GM12878 (cell line): ENCODE measurements around the gene COL25A1. TPM values are rescaled to one million over a fixed set of nuclear protein-coding genes. Genes with fewer than 3 reads are reported as not detected.

ENCODE experiments used
- ATAC-seq: fragments of 200-7000 bp; cut with Tn5 transposase; 3 replicates; pipeline ENCODE4 v1.9.1; 2020; ENCODE audit warnings: mild to moderate bottlenecking, moderate library complexity
- BruUV-seq: library from RNA; stranded (reverse); fragments of 400-500 nt; replicated peaks from 2 replicates; lab custom pipeline; 2021; lab: Mats Ljungman, UMichigan
- CTCF ChIA-PET: fragments of 300-600 bp; sonication (Branson Sonifier 250); formaldehyde crosslinking; extraction: SDS; loops from one replicate; lab custom pipeline; 2021; ENCODE audit warnings: inconsistent platforms; lab: Yijun Ruan, JAX
- POLR2A ChIA-PET: fragments of 350-600 bp; formaldehyde crosslinking; extraction: SDS; loops from one replicate; lab custom pipeline; 2021; ENCODE audit warnings: inconsistent platforms; lab: Charles Lee
- RAD21 ChIA-PET: fragments of 300-600 bp; sonication (Branson Sonifier 250); formaldehyde crosslinking; loops from one replicate; lab custom pipeline; 2023; ENCODE audit warnings: antibody characterized with exemption; ENCODE audit not compliant: unreplicated experiment; lab: Charles Lee
- SMC1A ChIA-PET: fragments of 300-600 bp; sonication (Branson Sonifier 250); formaldehyde crosslinking; loops from one replicate; lab custom pipeline; 2023; ENCODE audit not compliant: unreplicated experiment, uncharacterized antibody; lab: Charles Lee
- DNase-seq: peaks from one replicate; pipeline ENCODE4 v3.0.0-alpha.2; 2011; ENCODE audit warnings: low read depth, low spot score
- FAIRE-seq: peaks from 3 replicates; lab custom pipeline; 2011; peaks lifted over from hg19 to GRCh38; lab: Jason Lieb, UNC
- H2AFZ ChIP-seq: 2 replicates; pipeline ENCODE4 v1.6.0; 2011; ENCODE audit warnings: low read depth, low read length, control low read depth; ENCODE audit not compliant: control insufficient read depth
- H3K27ac ChIP-seq: 2 replicates; pipeline ENCODE4 v1.5.1; 2011; ENCODE audit warnings: control low read depth; ENCODE audit not compliant: control insufficient read depth, insufficient read depth
- H3K27me3 ChIP-seq, 2 experiments: replicated peaks in 1 of 2; 2 replicates each; pipeline versions ENCODE4 v1.6.0 to v1.6.1; 2011; ENCODE audit warnings: low read length in 1 of 2; ENCODE audit not compliant: control insufficient read depth in 2 of 2, insufficient read depth in 2 of 2
- H3K36me3 ChIP-seq, 2 experiments: 2 replicates each; pipeline ENCODE4 v1.5.1; 2011; ENCODE audit warnings: low read length in 1 of 2; ENCODE audit not compliant: control insufficient read depth in 2 of 2, insufficient read depth in 2 of 2
- H3K4me1 ChIP-seq: 2 replicates; pipeline ENCODE4 v1.6.1; 2011; ENCODE audit warnings: mild to moderate bottlenecking, low read length, moderate library complexity, mixed read lengths; ENCODE audit not compliant: control insufficient read depth, insufficient read depth
- H3K4me2 ChIP-seq: 2 replicates; pipeline ENCODE4 v1.6.0; 2011; ENCODE audit warnings: control low read depth; ENCODE audit not compliant: control insufficient read depth, insufficient read depth
- H3K4me3 ChIP-seq: fragments of 200-600 bp; sonication (generic); 2 replicates; pipeline ENCODE4 v1.5.1; 2016
- H3K79me2 ChIP-seq: 2 replicates; pipeline ENCODE4 v1.6.0; 2011; ENCODE audit warnings: low read length; ENCODE audit not compliant: control insufficient read depth, insufficient read depth
- H3K9ac ChIP-seq: 2 replicates; pipeline ENCODE4 v1.8.0; 2011; ENCODE audit warnings: low read length, control low read depth, mixed read lengths; ENCODE audit not compliant: control insufficient read depth, insufficient read depth
- H3K9me3 ChIP-seq: replicated peaks from 3 replicates; pipeline ENCODE4 v1.5.1; 2011; ENCODE audit warnings: mild to moderate bottlenecking, low read length; ENCODE audit not compliant: control insufficient read depth, insufficient read depth
- H4K20me1 ChIP-seq: 2 replicates; pipeline ENCODE4 v1.6.0; 2011; ENCODE audit not compliant: control insufficient read depth, insufficient read depth
- ATF3 ChIP-seq: IDR thresholded peaks from 2 replicates; pipeline ENCODE4 v1.6.1; 2011; ENCODE audit warnings: low read depth, mild to moderate bottlenecking, low read length, moderate library complexity, borderline replicate concordance; ENCODE audit errors: extremely low read depth
- EP300 ChIP-seq, 2 experiments: fragments of 150-350 bp in 1 of 2; IDR thresholded peaks; 2 replicates each; pipeline ENCODE4 v1.6.1; 2011 to 2012; ENCODE audit warnings: low read depth in 2 of 2, low read length in 2 of 2, borderline replicate concordance in 1 of 2, improper control_type of control experiment in 1 of 2, inconsistent platforms in 1 of 2; ENCODE audit not compliant: control insufficient read depth in 1 of 2
- GABPA ChIP-seq: IDR thresholded peaks from 2 replicates; pipeline ENCODE4 v1.6.1; 2014; ENCODE audit warnings: antibody characterized with exemption, low read depth, mild to moderate bottlenecking, inconsistent platforms
- IKZF2 ChIP-seq, 2 experiments: fragments of 450-650 bp; IDR thresholded peaks; 2 replicates each; pipeline ENCODE4 v1.6.1; 2017; ENCODE audit warnings: mild to moderate bottlenecking in 2 of 2, moderate library complexity in 2 of 2
- IRF5 ChIP-seq: fragments of 450-650 bp; IDR thresholded peaks from 2 replicates; pipeline ENCODE4 v1.6.1; 2017; ENCODE audit warnings: borderline replicate concordance
- MAX ChIP-seq: IDR thresholded peaks from 2 replicates; pipeline ENCODE4 v1.6.1; 2012; ENCODE audit warnings: low read depth, low read length, improper control_type of control experiment
- PRDM15 ChIP-seq: fragments of 450-650 bp; formaldehyde crosslinking; IDR thresholded peaks from 2 replicates; pipeline ENCODE4 v1.4.0; 2020; ENCODE audit warnings: mild to moderate bottlenecking, moderate library complexity
- SKIL ChIP-seq: fragments of 450-650 bp; IDR thresholded peaks from 2 replicates; pipeline ENCODE4 v1.6.1; 2017; ENCODE audit warnings: mild to moderate bottlenecking, low read depth, inconsistent platforms; ENCODE audit not compliant: poor library complexity, severe bottlenecking
- STAT1 ChIP-seq: fragments of 450-650 bp; conservative IDR thresholded peaks from 2 replicates; pipeline ENCODE4 v1.6.1; 2014; ENCODE audit warnings: antibody characterized with exemption, mild to moderate bottlenecking
- ZBED1 ChIP-seq: IDR thresholded peaks from 2 replicates; pipeline ENCODE4 v1.6.1; 2016; ENCODE audit warnings: borderline replicate concordance
- WGBS: methylation state at CpG from one replicate; pipeline ENCODE4 v1.1.6; 2016; ENCODE audit warnings: low lambda C conversion rate; ENCODE audit not compliant: insufficient replicate concordance, insufficient coverage; ENCODE audit errors: missing lambda C conversion rate; 5-methylcytosine and 5-hydroxymethylcytosine counted together
- in situ Hi-C: fragments of 300-500 bp; cut with MboI; formaldehyde crosslinking; loops from 9 replicates; pipeline ENCODE4 v1.14.3; 2018; ENCODE audit warnings: mixed read lengths
- intact Hi-C: fragments of 100-400 bp; cut with micrococcal nuclease; formaldehyde crosslinking; loops from one replicate; pipeline ENCODE4 v1.14.2; 2022; ENCODE audit not compliant: unreplicated experiment
- polyA plus RNA-seq, 11 experiments: library from polyadenylated mRNA; depleted of rRNA in 4 of 11; unstranded in 6 of 11; stranded (reverse) in 5 of 11; fragments of >200 nt; fragmentation: Nextera tagmentation in 4 of 11; fragmentation: Illumina TruSeq in 1 of 11; extraction: Ambion mirVana in 4 of 11; extraction: Trizol in 1 of 11; gene quantifications; 1 replicate in 1 of 11; 2 replicates in 10 of 11; pipeline versions ENCODE4 v1.2.1 to v1.2.3, GENCODE V29; 2011 to 2016; ENCODE audit warnings: inconsistent platforms in 2 of 11, missing spikeins in 2 of 11, low read depth in 1 of 11
- total RNA-seq, 4 experiments: library from RNA; depleted of rRNA in 3 of 4; stranded (reverse); fragments of >200 nt in 3 of 4; fragmentation: Illumina TruSeq in 1 of 4; extraction: Trizol in 1 of 4; gene quantifications; 2 replicates each; pipeline versions ENCODE4 v1.2.1 to v1.2.3, GENCODE V29; 2013 to 2021

COL25A1 gene
- total and polyA plus RNA-seq, 10 of the 15 experiments (the other 5 are each of a cell fraction or from before 2014, with no cell fraction given), result 0.01 to 0.26 (median 0.12) TPM; not detected in 6

- ChIA-PET CTCF (no interaction called here), RAD21 (no interaction called here), POLR2A (no interaction called here), SMC1A (no interaction called here)
- Histone ChIP-seq H3K9me3 (no peaks in the 10 kb centered on the region), H3K4me1 (no peaks in the 10 kb centered on the region), H3K36me3 (no peaks in the 10 kb centered on the region), H4K20me1 (no peaks in the 10 kb centered on the region), H3K9ac (no peak overlapping the region), H3K27ac (no peak overlapping the region), H3K4me3 (no peak overlapping the region), H3K79me2 (no peaks in the 10 kb centered on the region), H3K27me3 (no peaks in the 10 kb centered on the region), H3K4me2 (no peak overlapping the region), H2AFZ (no peak overlapping the region)
- DNase-seq, result no peak
- no TSS peak for BruUV-seq
- no peak for FAIRE-seq
- in situ Hi-C loops, result no loop called here
- 0% methylated on average over 1 of the region's 1 CpG for WGBS
- no peak for ATAC-seq
- intact Hi-C loops, result no loop called here
- TF ChIP-seq ZBED1, result no peak
- no peak for TF ChIP-seq ATF3
- no peak for TF ChIP-seq MAX
- no peak for TF ChIP-seq SKIL
- no peak for TF ChIP-seq IRF5
- no peak for TF ChIP-seq STAT1
- no peak for TF ChIP-seq EP300 (IDR thresholded peaks at IDR 0.05; ENCODE audit: borderline replicate concordance in 1 of 2, control insufficient read depth in 1 of 2, low read depth in 2 of 2, low read length in 2 of 2)
- TF ChIP-seq IKZF2 (IDR thresholded peaks at IDR 0.05), result no peak
- TF ChIP-seq GABPA, result no peak
- TF ChIP-seq PRDM15 (CRISPR knock-in tag), result no peak
Measured at GRCh38 chr4:109199585-109199984, 102.9 kb downstream of the COL25A1 start.
